Measurements from ENCODE around the gene LAMA3.

The LAMA3 gene

DNA sequence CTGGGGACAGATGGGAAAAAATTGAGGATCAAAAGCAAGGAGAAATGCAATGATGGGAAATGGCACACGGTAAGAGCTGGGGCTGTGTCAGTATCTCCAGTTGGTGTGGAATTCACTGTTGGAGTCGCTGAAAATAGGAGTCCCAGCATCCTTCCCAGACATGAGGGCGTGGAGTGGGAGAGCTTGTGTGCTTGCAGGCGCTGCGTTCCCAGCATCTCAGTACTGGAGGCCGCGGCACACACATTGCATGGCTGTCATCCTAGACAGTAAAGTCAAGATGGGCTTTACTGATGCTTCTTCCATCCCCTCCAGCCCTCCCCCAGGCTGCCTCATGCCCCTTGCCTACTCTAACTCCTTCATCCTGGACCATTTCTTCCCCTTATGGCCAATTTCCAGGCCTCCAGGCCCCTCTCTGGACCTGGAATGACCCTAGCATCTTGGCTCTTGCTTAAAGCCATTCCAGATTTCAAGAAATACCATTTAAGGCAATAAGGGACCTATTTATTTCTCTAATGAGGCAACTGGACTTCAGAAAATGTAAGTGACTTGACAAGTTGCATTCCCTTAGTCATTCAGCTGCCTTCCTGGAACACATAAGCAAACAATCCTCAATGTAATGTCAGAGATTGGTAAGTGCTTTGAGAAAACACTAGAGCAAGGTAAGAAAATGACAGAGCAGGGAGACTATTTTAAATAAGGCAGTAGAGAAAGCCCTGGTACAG, 254.8 kb downstream of the LAMA3 start:
- FAIRE-seq: no peak

DNA sequence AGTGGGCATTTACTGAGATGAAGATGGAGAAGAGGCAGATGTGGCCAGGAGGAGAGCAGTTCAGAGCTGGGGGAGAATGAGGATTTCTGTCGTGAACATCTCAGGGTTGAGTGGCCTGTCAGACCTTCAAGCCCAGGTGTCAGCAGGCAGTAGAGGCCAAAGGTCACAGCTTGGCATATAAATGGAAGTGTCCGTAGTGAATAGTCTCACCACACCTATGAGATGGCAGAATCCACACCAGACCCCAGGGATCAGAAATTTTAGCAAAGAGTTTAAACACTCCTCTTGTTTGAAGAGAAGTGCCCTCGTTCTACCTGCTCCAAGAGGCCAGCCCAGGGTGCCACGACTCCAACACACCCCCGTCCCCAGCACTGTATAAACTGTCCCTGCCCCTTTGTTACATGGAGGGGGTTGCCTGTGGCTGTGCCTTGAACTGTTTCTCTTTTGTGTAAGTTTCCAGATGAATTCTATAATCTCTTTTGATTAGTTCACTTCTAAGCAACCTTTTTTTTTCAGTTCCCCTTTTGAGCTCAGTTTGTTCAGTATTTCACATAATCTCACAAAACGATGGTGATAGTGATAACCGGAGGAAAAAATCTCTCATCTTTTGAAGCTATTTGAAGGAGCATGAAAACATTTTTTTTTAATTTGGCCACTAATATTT, 256.3 kb downstream of the LAMA3 start:
- FAIRE-seq: no peak

DNA sequence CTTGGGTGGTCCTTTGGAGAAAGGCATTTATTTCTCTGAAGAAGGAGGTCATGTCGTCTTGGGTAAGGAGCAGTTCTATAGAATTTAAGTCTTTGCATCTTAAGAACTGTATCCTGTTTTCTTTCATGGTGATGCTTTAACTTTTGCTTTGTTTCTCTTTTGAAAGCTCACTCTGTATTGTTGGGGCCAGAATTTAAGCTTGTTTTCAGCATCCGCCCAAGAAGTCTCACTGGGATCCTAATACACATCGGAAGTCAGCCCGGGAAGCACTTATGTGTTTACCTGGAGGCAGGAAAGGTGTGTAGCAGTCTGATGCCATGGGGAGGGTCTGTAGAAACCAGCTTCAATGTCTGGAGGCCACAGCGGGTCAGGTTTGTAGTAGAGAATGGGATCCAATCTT, 260.6 kb downstream of the LAMA3 start:
- FAIRE-seq: no peak

DNA sequence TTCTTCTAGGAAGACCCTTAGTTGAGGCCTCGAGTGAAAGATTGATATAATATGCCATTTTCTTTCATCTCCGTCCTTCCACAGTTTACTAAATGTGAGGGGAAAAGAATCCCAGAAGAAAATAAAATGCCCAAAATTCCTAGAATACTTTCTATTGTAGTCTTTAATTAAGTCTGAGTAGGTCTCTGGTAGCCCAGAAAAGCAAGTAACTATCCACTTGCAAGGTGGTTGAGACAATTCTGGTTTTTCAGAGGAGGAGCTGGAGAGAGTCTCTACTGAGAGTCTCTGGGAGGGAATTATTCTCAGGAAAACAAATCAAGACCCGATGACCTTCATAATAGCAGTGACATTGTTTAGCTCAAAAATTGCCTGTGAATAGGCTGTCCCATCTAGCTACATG, 261.4 kb downstream of the LAMA3 start:
- no peak for FAIRE-seq

DNA sequence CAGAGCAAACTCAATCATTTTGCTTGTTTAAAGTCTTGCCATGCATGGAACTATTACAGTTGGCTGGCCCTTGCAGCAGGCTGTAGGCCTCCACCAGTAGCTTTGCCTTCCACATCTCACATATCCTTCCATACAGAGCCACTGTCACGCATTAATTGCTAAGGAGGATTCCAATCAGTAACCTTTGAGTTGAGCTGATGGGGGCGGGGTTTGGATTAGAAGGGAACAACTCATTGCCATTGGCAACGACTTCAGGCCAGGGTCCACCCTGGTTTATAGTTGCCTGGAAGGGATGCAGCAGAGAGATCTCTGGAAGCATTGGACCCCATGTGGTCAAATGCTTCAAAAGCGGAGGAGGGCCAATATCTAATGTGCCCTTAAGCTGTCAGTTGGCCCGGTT, 262.0 kb downstream of the LAMA3 start:
- no peak for FAIRE-seq

GRCh38 chr18:23953984-23954383, 264.7 kb downstream of the LAMA3 start:
- no peak for FAIRE-seq

DNA sequence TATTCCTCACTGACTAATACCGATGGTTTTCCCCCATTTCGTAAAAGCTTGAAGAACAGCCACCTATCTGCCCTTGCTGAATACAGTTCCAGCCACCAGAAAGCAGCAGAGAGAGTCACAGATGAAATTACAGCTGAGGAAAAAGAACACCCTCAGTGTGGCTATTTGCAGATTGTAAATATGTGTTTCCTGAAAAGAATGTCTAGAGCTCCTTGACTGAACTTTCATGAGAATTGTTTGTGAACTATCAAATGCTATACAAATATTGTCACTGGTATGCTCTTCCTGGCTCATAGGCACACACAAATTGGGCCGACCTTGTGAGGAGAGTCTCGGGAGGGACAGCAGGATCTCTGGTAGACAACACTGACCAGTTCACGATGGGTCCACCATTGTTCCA, 267.2 kb downstream of the LAMA3 start:
- no peak for FAIRE-seq

DNA sequence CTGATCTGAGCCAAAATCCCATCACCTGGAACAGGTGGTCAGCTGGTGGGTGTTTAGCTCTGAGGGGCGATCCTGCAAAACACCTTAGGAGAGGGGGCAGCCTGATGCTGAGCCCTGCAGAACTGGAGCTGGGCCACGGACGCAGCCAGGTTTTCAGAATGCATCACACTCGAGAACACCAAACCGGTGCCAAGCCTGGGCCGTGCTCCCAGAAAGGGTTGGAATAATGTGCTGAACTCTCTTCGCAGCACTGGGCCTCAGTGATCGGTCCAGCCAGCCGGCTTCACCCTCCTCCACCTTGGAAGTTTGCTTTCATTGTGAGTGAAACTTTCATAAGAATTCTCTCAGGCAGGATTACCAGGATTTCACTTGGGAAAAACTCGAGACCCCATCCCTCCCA, 268.8 kb downstream of the LAMA3 start:
- no peak for FAIRE-seq

GRCh38 chr18:23963443-23964165, 274.4 kb downstream of the LAMA3 start:
- no peak for FAIRE-seq

DNA sequence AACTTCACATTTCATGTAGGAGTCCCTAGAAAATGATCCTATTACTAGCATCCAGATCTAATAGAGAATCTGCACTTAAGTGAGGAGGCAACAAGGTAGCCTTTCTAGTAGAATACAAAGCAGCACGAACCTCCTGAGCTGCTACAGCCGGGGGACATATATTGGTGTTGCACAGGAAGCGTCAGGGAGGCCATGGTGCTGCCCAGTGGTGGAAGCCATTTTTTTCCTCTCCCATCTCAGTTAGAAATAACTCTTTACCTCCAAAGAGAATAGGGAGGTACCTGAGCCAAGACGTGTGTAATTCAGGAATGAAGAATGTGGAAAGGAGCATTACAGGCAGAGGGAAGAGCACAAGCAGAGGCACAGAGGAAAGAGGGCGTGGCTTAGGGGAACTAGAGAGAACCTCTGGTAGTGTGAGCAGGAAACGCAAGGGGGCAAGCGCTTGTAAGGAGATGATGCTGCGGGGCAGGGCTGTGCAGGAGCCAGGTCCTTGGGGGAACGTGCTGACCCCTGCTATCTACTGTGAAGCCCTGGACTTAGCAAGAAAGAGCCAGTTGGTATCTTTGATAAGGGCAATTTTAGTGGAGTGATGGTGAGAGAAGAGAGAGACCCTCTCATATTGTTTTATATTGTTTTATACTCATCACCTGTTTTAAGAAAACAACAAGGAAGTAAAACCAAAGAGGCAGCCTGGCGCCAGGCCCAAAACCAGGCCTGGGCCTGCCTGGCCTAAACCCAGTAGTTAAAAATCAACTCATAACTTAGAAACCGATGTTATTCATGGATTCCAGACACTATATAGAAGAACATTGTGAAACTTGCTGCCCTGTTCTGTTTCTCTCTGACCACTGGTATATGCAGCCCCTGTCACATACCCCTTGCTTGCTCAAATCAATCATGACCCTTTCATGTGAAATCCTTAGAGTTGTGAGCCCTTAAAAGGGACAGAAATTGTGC, 275.3 kb downstream of the LAMA3 start:
- FAIRE-seq: no peak

- FAIRE-seq: no peak
These were observed 277.7 kb downstream of the LAMA3 start for GRCh38 chr18:23966909-23967308.

DNA sequence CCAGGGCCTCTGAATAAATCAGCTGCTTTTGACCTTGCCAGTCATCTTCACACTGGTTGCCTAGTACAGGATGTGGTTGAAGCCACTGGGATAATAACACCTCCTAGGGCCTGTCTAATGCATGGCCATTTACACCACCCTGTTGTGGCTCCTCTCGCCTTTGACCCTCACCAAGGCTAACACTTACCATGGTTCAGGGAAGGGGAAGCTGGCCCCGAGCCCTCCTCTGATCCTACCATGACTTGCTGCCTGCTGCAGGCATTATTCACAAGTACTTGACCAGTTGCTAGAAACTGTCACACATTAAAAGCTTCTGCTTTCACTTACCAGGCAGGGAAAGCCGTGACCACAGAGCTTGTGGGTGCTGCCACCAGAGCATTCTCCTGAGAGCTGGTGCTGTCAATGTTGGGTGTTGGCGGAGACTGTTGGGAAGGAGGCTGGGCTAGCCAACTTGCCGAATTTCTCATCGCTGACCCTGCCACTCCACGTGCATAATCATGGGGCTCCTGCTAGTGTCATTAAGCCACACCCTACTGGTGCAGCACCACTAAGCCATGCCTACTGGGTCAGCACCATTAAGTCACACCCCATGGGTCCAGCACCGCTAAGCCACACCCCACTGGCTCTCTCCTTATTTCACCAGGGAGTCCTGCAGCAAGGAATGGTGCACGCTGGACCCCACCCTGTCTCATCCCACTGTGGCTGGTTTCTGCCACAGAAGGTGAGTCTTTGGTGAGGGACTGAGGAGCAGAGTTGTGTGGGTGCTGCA, 278.3 kb downstream of the LAMA3 start:
- FAIRE-seq: no peak

- no peak for FAIRE-seq
These were observed 279.7 kb downstream of the LAMA3 start for GRCh38 chr18:23968638-23969604.

DNA sequence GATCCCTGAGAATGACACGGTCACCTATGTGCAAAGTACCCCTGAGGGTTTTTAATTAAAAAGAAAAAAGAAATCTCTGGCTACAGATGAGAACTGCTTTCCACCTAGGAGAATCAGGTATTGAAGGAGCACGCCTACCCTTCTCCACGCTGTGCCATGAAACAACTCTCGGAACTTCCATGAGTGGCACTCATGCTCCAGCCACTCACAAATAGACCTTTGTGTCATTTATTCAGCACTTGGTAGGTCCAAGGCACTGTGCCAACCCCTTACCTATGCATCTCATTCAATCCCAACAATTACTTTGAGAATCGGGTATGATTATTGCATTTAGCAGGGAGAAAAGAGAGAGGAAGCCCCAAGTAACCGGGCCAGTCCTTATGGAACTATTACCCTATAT, 280.4 kb downstream of the LAMA3 start:
- FAIRE-seq: no peak

DNA sequence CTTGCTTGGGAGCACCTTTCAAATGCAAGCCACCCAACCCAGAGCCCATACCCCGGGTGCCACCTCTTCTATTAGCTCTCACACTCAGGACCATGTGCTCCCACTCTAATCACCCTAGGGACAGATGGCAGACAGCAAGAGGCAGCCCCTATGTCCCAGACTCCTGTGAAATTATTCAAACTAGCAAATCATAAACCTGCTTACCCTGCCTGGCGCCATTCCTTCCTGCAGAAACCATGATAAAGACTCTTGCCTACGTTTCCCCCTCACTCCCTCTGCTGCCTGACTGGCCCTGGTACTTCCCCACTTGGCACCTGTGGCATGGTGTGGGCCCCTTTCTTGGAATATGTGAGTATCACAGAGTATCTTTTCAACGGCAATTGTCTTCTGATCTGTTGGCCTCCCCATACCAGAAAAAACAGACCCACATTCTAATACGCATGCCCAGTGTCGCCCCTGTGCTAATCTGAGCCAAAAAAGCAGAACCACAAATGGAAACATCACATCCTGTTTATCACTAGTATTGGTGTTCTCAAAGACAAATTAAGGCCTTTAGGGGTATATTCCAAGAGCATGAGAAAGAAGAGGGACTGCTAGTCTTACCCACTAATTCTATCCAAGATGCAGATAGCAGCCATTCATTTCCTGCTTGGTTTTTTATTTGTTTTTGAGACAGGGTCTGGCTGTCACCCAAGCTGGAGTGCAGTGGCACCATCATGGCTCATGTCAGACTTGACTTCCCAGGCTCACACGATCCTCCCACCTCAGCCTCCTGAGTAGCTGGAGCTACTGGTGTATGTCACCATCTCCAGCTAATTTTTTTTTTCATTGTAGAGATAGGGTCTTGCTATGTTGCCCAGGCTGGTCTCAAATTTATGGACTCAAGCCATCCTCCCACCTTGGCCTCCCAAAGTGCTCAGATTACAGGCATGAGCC, 281.2 kb downstream of the LAMA3 start:
- FAIRE-seq: no peak

- FAIRE-seq: no peak
These were observed 281.8 kb downstream of the LAMA3 start for GRCh38 chr18:23971097-23971440.

DNA sequence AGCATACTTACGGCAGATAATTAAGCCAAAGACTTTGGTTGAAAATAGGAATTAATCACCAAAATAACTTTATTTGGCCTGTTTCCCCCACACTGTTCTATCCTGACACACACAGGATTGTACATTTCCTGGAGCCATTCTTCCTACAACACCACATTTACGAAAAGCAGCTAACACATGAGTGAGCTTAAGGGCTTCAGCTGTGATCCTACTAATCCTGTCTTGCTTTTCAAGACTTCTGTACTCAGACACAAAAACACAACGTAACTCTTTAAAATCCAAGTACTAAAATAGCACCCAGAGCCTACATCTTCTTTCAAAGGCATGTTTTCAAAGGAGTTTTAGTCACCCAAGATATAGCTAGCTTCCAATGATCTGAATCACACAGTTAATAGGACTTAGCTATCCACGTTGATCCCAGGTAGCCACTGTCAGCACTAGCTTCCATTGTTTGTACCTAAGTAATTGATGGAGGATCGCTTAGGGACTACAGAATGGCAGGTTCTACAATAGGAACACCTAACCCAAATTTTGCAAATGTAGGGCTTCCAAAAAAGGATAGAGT, 282.5 kb downstream of the LAMA3 start:
- FAIRE-seq: no peak

DNA sequence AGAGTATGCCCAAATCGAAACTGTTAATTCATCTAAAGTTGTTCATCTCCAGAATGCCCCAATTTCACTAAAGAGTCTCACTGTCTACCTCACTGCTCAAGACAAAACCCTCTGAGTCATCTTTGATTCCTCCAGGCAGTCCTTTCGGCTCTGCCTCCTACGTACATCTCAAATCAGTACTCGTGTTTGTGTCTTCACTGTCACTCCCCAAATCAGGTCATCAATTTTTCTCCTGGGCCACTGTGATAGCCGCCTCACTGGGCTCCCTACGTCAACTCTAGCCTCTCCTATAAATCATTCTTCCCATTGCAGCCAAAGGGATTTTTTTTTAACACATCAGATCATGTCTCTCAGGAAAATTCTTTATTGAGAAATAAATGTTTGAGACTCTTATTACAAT, 283.2 kb downstream of the LAMA3 start:
- no peak for FAIRE-seq

GRCh38 chr18:23977103-23977502, 287.9 kb downstream of the LAMA3 start:
- FAIRE-seq: no peak
